Stromal cell of bone marrow (primary cell): ENCODE results near the gene CIT.
A peak's percentile ranks its signal among the peaks of the same experiment; 100 is the strongest.
"Not testable (repeated sequence)": the region's sequence is repeated elsewhere in the genome, so short reads cannot be mapped to it uniquely, and the experiment has no call there.

Source experiments
- DNase-seq: peaks from one replicate; pipeline ENCODE4 v3.0.0-alpha.2; 2012; ENCODE audit warnings: low read depth

The CIT gene

GRCh38 chr12:119876761-119877638 lies at the start of gene CIT:
Gene CIT (minus strand): TSS chr12:119877320. CDS start chr12:119876168, 1,152 bp downstream.
- peak; percentile 94 for DNase-seq

- no peak for DNase-seq
These were observed 48.1 kb upstream of the CIT start for GRCh38 chr12:119925269-119925668.

GRCh38 chr12:119920064-119920463 lies 42.9 kb upstream of the CIT start:
- no peak for DNase-seq

- no peak for DNase-seq
These were observed 38.9 kb upstream of the CIT start for GRCh38 chr12:119915894-119916510.

- DNase-seq = peak; percentile 3
These were observed 37.5 kb upstream of the CIT start for GRCh38 chr12:119914666-119915065.

- DNase-seq = no peak
These were observed 36.6 kb upstream of the CIT start for GRCh38 chr12:119913536-119914330.

GRCh38 chr12:119911182-119911581 lies 34.1 kb upstream of the CIT start:
- peak; percentile 66 for DNase-seq

GRCh38 chr12:119910586-119910985 lies 33.5 kb upstream of the CIT start:
- DNase-seq = no peak

GRCh38 chr12:119902084-119902509 lies 25.0 kb upstream of the CIT start:
- DNase-seq = peak; percentile 36

GRCh38 chr12:119901670-119902069 lies 24.6 kb upstream of the CIT start:
- no peak for DNase-seq

GRCh38 chr12:119894916-119895315 lies 17.8 kb upstream of the CIT start:
- no peak for DNase-seq

- DNase-seq = not testable (repeated sequence)
These were observed 15.5 kb upstream of the CIT start for GRCh38 chr12:119892611-119893010.

GRCh38 chr12:119885549-119885948 lies 8.4 kb upstream of the CIT start:
- no peak for DNase-seq

- DNase-seq = not testable (repeated sequence)
These were observed 6.7 kb upstream of the CIT start for GRCh38 chr12:119883791-119884190.

- DNase-seq = no peak
These were observed 6.1 kb upstream of the CIT start for GRCh38 chr12:119883237-119883636.

- no peak for DNase-seq
These were observed 474 bp upstream of the CIT start for GRCh38 chr12:119877639-119877948.

- DNase-seq = no peak
These were observed 6.7 kb downstream of the CIT start for GRCh38 chr12:119870457-119870856.

- peak; percentile 96 for DNase-seq
These were observed 7.4 kb downstream of the CIT start for GRCh38 chr12:119869720-119870119.

- DNase-seq = no peak
These were observed 8.1 kb downstream of the CIT start for GRCh38 chr12:119868992-119869391.

- no peak for DNase-seq
These were observed 12.5 kb downstream of the CIT start for GRCh38 chr12:119864591-119864990.

- no peak for DNase-seq
These were observed 17.9 kb downstream of the CIT start for GRCh38 chr12:119859241-119859640.

GRCh38 chr12:119857041-119857591 lies 20.0 kb downstream of the CIT start:
- DNase-seq = no peak
